ENCODE measurements around the gene PTPRG. TPM values are rescaled to one million over a fixed set of nuclear protein-coding genes. Genes with fewer than 3 reads are reported as not detected.

Gene PTPRG
- total RNA-seq: 10 to 100 TPM; 28.9 to 54.7 (median 40.4) TPM
- long read RNA-seq, donor 1, partial matches to known transcripts: 9 of 25 reads
- long read RNA-seq, donor 1, other reads (novel, unspliced or antisense): 14 of 25 reads
- long read RNA-seq, donor 2, partial matches to known transcripts: 1 of 3 reads
- long read RNA-seq, donor 2, other reads (novel, unspliced or antisense): 2 of 3 reads

DNA sequence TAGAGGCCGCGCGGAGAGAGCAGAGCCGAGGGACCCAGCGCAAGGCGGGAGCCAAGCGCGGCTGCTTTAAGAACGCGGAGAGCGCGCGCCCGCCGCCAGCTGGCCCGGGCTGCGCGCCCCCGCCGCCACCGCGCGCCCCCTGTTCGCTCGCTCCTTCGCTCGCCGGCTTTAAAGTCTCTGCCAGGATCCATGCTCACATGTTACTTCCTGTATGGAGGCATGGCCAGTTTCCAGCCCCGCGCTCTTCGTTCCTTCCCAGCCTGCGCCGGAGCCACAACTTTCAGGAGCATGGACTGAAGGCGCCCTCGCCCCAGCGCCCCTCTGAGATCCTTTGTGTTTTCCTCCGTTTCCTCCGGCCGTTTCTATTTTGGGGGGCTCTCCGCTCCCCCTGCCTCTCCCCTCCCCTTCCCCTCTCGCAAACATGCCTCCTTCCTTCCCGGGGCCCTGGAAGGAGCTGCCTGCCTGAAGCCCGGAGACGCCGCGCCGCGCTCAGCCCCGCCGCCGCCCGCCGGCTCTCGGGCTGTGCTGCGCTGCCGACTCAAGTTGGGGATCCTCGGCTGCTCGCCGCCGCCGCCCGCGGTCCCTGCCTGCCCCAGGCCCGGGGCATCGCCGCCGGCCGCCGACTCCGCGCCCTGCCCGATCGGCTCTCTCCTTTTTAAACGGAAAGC is at the start of gene PTPRG:
Gene PTPRG (plus strand): TSS at position 198 of the 668 bp plus-strand sequence. CDS start 717 bp downstream, outside the sequence.
- TF ChIP-seq, protein P1, sequence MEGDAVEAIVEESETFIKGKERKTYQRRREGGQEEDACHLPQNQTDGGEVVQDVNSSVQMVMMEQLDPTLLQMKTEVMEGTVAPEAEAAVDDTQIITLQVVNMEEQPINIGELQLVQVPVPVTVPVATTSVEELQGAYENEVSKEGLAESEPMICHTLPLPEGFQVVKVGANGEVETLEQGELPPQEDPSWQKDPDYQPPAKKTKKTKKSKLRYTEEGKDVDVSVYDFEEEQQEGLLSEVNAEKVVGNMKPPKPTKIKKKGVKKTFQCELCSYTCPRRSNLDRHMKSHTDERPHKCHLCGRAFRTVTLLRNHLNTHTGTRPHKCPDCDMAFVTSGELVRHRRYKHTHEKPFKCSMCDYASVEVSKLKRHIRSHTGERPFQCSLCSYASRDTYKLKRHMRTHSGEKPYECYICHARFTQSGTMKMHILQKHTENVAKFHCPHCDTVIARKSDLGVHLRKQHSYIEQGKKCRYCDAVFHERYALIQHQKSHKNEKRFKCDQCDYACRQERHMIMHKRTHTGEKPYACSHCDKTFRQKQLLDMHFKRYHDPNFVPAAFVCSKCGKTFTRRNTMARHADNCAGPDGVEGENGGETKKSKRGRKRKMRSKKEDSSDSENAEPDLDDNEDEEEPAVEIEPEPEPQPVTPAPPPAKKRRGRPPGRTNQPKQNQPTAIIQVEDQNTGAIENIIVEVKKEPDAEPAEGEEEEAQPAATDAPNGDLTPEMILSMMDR (IDR thresholded peaks at IDR 0.05): no peak
- H3K4me1 ChIP-seq (ENCODE audit: low read depth): no peaks in the 10 kb centered on the region
- H3K36me3 ChIP-seq (ENCODE audit: low read depth): no peaks in the 10 kb centered on the region
- H3K4me3 ChIP-seq: peak within 1 kb of the TSS; percentile 61
- DNase-seq (peak; percentile 87 to 90 (median 89)), ATAC-seq (peak; percentile 87)
- H3K9me3 ChIP-seq: no peaks in the 10 kb centered on the region
- intact Hi-C loops (cut with DNase I, micrococcal nuclease): loop anchor here (10.0 kb wide), 3 partner anchors 83 to 623 kb away; no protein-coding TSS in a partner anchor

DNA sequence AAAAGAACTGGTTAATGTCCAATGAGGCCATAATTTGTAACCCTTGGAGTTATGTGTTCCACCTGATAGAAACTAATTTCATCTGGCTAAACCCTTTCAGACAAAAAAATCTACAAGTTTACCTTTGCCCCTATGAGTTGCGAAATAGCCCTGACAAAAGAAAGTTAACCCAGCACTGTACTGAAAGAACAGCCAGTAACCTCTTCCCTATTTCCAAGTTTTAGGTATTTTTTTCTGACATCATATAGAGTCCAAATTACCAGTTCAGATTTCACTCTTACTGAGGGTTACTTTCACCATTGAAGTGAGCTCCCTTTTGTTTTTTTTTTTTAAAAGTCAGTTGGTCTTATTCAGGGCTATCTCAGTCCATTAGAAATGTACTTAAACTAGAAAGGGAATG is 42.8 kb upstream of the PTPRG start:
- Histone ChIP-seq H3K4me1 (ENCODE audit: low read depth) (no peaks in the 10 kb centered on the region), H3K36me3 (ENCODE audit: low read depth) (no peaks in the 10 kb centered on the region), H3K4me3 (no peak overlapping the region), H3K9me3 (no peaks in the 10 kb centered on the region)
- DNase-seq (no peak), ATAC-seq (no peak)
- intact Hi-C loops (cut with DNase I, micrococcal nuclease): no loop called here
- TF ChIP-seq, protein P1 (IDR thresholded peaks at IDR 0.05): no peak

DNA sequence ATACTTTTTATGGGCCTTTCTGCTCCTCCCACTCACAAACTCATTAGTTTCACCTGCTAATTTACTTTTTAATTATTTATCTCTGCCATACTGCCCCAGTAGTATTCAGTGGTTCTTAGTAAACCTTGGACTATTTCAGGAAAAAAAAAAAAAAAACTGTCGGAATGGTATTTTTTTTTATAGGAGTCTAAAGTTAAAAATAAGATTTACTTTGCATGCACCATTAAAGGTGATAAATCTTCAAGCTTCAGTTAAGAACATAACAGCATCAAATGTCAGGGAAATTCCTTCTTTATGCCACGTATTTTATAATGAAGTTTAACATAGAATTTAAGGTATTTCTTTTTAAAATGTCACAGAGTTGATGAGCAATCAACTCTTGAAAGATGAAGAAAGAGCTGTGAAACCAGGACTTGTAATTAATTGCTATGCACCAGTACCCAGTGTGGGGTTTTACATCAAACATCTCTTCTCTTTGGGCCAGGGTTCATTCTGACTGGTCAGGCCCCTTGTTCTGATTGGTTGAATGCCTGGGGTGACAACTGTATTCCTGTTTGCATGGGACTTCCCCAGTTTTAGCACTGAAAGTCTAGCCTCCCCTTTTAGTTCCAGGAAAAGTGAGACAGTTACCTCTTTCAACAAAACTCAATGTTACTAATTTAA is 40.3 kb upstream of the PTPRG start:
- Histone ChIP-seq H3K4me3 (no peak overlapping the region), H3K4me1 (ENCODE audit: low read depth) (no peaks in the 10 kb centered on the region), H3K36me3 (ENCODE audit: low read depth) (no peaks in the 10 kb centered on the region), H3K9me3 (no peaks in the 10 kb centered on the region)
- TF ChIP-seq, protein P1 (IDR thresholded peaks at IDR 0.05): no peak
- DNase-seq: no peak
- intact Hi-C loops (cut with DNase I, micrococcal nuclease): no loop called here
- ATAC-seq: no peak

DNA sequence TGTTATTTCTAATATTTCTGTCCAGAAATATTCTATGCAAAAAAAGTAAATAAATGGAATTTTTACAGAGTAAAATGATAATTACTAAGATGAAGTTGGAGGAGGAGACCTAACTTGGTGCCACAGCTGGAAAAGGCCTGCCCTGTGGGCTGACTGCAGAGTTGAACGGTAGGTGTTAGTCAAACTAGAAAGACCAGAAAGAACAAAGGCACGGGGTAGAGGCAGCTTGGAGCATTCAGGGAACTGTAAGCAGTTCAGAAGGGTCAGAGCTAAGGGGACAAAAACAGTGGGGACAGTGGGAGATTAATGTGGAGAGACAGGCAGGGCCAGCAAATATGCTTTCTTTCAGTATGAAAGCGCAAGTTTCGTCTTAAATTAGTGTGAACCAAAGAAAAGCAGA is 39.3 kb upstream of the PTPRG start:
- no peak for ATAC-seq
- intact Hi-C loops (cut with DNase I, micrococcal nuclease): no loop called here
- TF ChIP-seq, protein P1 (IDR thresholded peaks at IDR 0.05): no peak

DNA sequence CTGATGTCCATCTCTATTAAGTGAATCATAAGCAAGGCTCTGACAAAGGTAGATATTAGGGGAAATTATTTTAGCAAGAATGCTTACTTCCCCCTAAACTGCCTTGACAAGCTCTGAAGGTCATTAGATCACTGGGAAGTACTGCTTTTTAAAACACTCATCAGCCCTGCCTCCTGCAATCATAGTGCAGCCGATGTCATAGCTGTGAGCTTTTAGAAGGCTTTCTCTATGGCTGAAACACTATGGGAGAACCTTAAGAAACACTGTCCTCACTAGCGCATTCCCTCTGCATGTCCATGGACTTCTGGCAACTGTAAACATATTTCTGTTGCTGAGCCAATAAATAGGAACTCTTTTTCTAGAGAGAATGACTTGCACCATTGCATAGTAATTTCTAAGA is 38.7 kb upstream of the PTPRG start:
- intact Hi-C loops (cut with DNase I, micrococcal nuclease): no loop called here
- TF ChIP-seq, protein P1 (IDR thresholded peaks at IDR 0.05): no peak
- Histone ChIP-seq H3K9me3 (no peaks in the 10 kb centered on the region), H3K4me1 (ENCODE audit: low read depth) (no peaks in the 10 kb centered on the region), H3K4me3 (no peak overlapping the region), H3K36me3 (ENCODE audit: low read depth) (no peaks in the 10 kb centered on the region)
- DNase-seq: no peak
- no peak for ATAC-seq

More for the DNA sequence above, 39.3 kb upstream of the PTPRG start:
- Histone ChIP-seq H3K4me1 (ENCODE audit: low read depth) (no peaks in the 10 kb centered on the region), H3K9me3 (no peaks in the 10 kb centered on the region), H3K4me3 (no peak overlapping the region), H3K36me3 (ENCODE audit: low read depth) (no peaks in the 10 kb centered on the region)
- no peak for DNase-seq

Data from mucosa of descending colon (tissue), 3 donors.